Omental fat pad (tissue), 4 donors: ENCODE data around the gene HIBADH. TPM values are rescaled to one million over a fixed set of nuclear protein-coding genes. Genes with fewer than 3 reads are reported as not detected.

ENCODE experiments used
- ATAC-seq: fragments of 150-250 bp; one replicate; pipeline ENCODE4 v1.9.1; 2016; ENCODE audit warnings: mild to moderate bottlenecking, moderate library complexity; ENCODE audit not compliant: low FRiP score
- DNase-seq: peaks from one replicate; pipeline ENCODE4 v3.0.0-alpha.2; 2019; ENCODE audit warnings: low spot score
- total RNA-seq, 4 donors: library from RNA; depleted of rRNA; stranded (reverse); fragments of >200 nt; gene quantifications; one replicate each; pipeline ENCODE4 v1.1.0, GENCODE V29; 2016
- TF ChIP-seq, protein P1 (sequence below), 3 donors: fragments of 450-650 bp; IDR thresholded peaks; one replicate each; pipeline ENCODE4 v1.5.1; 2016 to 2017; ENCODE audit warnings: antibody characterized with exemption in 3 of 3, mild to moderate bottlenecking in 3 of 3, moderate library complexity in 2 of 3

HIBADH gene
- total RNA-seq, 4 donors from 2014 or later = 35.9 to 71.5 (median 58.6) TPM

DNA sequence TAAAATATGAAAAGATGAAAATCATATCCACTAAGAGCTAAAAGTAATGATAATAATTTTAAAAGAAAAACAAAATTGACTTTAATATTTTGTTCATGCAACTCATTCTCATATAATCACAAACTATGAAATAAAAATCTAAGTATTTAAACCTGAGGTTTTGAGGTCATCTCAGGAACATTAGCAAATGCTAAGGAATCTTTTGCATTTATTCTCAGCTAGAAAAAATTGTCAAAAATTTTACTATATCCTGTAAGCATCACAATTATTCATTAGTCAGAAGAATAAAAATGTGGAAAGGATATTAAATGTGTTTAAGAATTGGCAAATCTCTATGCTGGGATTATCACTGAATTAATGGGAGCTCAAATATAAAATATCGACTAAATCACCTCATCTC lies 40.5 kb upstream of the HIBADH start:
- TF ChIP-seq, protein P1, sequence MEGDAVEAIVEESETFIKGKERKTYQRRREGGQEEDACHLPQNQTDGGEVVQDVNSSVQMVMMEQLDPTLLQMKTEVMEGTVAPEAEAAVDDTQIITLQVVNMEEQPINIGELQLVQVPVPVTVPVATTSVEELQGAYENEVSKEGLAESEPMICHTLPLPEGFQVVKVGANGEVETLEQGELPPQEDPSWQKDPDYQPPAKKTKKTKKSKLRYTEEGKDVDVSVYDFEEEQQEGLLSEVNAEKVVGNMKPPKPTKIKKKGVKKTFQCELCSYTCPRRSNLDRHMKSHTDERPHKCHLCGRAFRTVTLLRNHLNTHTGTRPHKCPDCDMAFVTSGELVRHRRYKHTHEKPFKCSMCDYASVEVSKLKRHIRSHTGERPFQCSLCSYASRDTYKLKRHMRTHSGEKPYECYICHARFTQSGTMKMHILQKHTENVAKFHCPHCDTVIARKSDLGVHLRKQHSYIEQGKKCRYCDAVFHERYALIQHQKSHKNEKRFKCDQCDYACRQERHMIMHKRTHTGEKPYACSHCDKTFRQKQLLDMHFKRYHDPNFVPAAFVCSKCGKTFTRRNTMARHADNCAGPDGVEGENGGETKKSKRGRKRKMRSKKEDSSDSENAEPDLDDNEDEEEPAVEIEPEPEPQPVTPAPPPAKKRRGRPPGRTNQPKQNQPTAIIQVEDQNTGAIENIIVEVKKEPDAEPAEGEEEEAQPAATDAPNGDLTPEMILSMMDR (IDR thresholded peaks at IDR 0.05) = no peak
- ATAC-seq = no peak

DNA sequence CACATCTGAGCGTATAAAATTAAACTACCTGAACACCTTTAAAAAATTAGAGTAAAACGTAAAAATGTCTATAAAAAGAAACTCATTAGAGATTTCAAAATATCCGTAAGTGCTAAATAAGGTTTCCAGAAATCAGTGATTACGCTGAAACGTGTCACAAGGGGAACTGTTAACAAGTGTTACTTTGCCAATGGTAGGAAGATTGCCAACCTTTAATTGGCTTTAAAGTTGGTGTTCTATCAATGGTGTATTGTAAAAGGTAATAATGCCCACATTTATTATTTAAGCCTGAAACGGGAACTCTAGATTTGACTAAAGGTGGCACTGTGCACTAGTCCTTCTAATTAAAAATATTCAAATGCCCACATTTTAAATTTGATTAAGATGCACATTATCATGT lies 37.8 kb upstream of the HIBADH start:
- no peak for DNase-seq
- TF ChIP-seq, protein P1 (IDR thresholded peaks at IDR 0.05) = no peak
- no peak for ATAC-seq

More for the DNA sequence above, 40.5 kb upstream of the HIBADH start:
- DNase-seq = no peak

DNA sequence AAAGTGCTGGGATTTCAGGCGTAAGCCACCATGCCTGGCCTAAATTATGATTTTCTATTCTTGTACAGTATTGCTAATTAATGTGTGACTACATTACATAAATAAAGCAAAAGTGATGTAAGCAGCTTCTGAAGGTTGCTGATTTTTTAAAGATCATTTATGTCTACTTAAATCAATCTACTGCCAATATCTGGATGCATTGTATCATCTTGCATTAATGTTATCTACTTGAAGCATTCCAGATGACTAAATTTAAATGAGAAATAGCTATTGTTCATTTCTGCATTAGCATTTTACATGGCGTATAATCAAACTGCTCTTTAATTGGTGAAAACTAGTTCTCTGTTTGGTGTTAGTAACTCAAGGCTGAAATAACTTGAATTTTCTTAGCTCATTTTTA lies 37.1 kb upstream of the HIBADH start:
- no peak for ATAC-seq
- DNase-seq = no peak
- TF ChIP-seq, protein P1 (IDR thresholded peaks at IDR 0.05) = no peak

DNA sequence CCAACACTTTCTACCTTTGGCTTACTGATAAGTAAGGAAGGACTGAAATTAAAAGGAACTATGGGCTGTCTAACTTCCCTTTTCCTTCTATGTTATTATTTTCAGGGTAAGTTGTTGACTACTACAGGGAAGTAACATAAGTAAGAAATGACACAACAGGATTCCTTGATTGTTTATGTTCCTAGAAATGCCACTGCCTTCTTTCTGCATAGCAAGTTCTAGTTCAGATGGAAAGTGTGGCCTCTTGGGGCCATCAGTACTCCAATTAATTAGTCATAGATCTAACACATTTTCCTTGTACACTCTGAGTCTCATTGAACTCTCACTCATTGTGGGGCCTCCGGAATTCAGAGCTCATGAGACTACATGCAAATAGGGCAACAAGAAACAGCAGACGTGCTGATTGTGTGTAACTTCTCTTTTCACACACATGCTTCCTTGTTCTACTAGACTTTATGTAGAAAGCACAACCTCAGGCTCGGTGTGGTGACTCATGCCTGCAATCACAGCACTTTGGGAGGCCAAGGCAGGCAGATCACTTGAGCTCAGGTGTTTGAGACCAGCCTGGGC lies 35.3 kb upstream of the HIBADH start:
- no peak for ATAC-seq
- TF ChIP-seq, protein P1 (IDR thresholded peaks at IDR 0.05) = no peak
- DNase-seq = no peak

DNA sequence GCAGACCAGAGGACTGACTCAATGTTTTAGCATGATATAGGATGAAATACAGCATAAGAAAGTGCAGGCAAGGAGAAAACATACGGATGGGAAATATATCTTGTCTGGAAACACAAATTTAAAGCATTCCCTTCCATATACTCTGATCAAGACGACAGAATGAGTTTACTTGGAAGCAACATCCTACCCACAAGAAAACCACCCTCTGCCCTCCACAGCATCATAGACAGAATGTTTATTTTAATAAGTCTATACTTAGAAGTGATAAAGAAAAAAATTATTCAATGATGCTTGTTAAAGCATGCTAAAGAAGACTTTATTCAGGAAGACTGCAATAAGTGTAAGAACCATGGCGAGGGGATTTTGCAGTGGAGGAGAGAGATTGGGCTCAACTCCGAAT lies 32.4 kb upstream of the HIBADH start:
- DNase-seq = no peak
- TF ChIP-seq, protein P1 (IDR thresholded peaks at IDR 0.05) = no peak
- ATAC-seq = no peak

DNA sequence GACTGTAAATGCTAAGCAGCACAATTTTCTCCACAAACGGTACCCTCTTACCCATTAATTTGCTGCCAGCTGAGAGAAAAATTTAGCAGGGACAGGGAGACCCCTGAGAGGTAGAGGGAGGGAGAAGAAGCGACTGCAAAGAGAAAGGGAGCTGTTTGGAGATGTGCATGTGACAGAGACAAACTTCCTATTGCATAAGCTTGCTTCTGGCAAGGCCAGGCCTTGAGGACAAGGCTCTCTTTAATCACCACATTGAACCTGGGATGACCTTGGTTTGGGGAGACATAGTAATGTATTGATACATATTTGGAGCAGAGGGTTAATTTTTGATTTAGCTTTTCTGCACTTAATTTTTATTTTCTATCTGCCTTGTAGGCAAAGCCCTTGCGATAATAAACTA lies 31.1 kb upstream of the HIBADH start:
- DNase-seq = no peak

DNA sequence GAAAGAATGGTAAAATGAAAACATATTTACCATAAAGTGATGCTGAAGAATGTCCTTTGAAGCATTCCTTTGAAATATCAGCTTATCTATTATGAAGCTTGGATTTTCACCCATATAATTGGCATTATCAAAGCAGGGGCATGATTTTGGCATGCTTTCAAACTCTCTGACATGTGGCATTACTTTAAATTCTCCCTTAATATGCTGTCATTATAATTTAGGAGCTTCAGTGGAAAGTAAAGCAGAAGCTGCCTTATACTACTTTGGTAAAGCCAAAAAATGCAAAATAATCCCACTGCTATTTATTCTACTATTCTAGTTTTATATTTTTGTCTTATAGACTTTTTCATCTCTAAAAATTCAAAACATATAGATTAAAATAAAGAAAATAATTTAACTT lies 28.0 kb upstream of the HIBADH start:
- DNase-seq = no peak
- TF ChIP-seq, protein P1 (IDR thresholded peaks at IDR 0.05) = no peak
- ATAC-seq = no peak

More for the DNA sequence above, 31.1 kb upstream of the HIBADH start:
- no peak for ATAC-seq
- TF ChIP-seq, protein P1 (IDR thresholded peaks at IDR 0.05) = no peak
